ENCODE results near the gene TRPM2. TPM values are rescaled to one million over a fixed set of nuclear protein-coding genes. Genes with fewer than 3 reads are reported as not detected.

Gene TRPM2
- total RNA-seq, 3 donors from 2014 or later (not counting 1 experiment from before 2014, with no cell fraction given): 21.7 to 70.5 (median 25.2) TPM

DNA sequence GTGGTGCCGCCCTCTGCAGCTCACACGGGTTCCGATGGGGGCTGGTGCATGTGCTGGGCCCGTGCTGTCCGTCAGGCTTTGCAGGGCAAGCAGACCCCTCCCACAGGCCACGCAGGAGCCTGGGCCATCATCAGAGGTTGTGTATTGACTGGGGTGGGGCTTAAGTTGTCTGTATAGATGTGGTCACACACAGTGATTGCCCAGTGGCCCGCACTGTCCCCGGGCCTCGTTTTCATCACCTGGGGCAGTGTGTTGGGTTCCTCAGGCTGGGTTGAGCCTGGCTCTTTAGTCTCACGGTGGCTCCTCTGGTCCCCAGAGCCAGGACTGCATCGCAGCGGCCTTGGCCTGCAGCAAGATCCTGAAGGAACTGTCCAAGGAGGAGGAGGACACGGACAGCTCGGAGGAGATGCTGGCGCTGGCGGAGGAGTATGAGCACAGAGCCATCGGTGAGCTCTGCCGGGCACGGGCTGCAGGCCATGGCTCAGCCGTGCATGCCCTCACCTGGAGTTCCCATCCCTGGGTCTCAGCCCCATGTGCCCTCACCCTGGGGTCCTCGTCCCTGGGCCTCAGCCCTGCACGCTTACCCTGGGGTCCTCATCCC is 44.1 kb downstream of the TRPM2 start:
- Histone ChIP-seq H3K4me1 (ENCODE audit: control insufficient read depth, insufficient read depth, low read length) (no peaks in the 10 kb centered on the region), H3K27me3 (ENCODE audit: control insufficient read depth, insufficient read depth, low read length) (no peaks in the 10 kb centered on the region), H3K4me3 (ENCODE audit: low read length) (no peak overlapping the region), H3K36me3 (ENCODE audit: control insufficient read depth, insufficient read depth, low read length) (peaks cover 12% of the 10 kb centered on the region), H3K9me3 (ENCODE audit: control insufficient read depth, insufficient read depth, low read length) (no peaks in the 10 kb centered on the region), H3K27ac (ENCODE audit: low read length) (no peak overlapping the region)
- Mint-ChIP-seq H3K27ac (no peak overlapping the region), H3K9me3 (no peaks in the 10 kb centered on the region), H3K4me3 (no peak overlapping the region), H3K27me3 (ENCODE audit: low read depth in 2 of 2) (no peaks in the 10 kb centered on the region), H3K36me3 (peaks cover 12% of the 10 kb centered on the region), H3K4me1 (peaks cover 0 to 9% of the 10 kb centered on the region in 2 donors)
- TF ChIP-seq CTCF (IDR thresholded peaks at IDR 0.05): no peak
- WGBS (ENCODE audit: insufficient coverage): 94% methylated on average over 22 of the region's 22 CpGs
- intact Hi-C loops (cut with micrococcal nuclease): no loop called here
- DNase-seq (no peak), ATAC-seq (no peak)

GRCh38 chr21:44398499-44398898 is 45.1 kb downstream of the TRPM2 start:
- no peaks in the 10 kb centered on the region for H3K9me3 ChIP-seq (ENCODE audit: control insufficient read depth, insufficient read depth, low read length)
- Mint-ChIP-seq H3K4me3 (no peak overlapping the region), H3K36me3 (peaks cover 3% of the 10 kb centered on the region), H3K27me3 (ENCODE audit: low read depth in 2 of 2) (no peaks in the 10 kb centered on the region), H3K9me3 (no peaks in the 10 kb centered on the region), H3K27ac (no peak overlapping the region), H3K4me1 (peaks cover 0 to 4% of the 10 kb centered on the region in 2 donors)
- H3K27ac ChIP-seq (ENCODE audit: low read length): no peak overlapping the region
- 96% methylated on average over 9 of the region's 9 CpGs for WGBS (ENCODE audit: insufficient coverage)
- no peak for ATAC-seq
- no peak for DNase-seq
- intact Hi-C loops (cut with micrococcal nuclease): no loop called here
- H3K4me3 ChIP-seq (ENCODE audit: low read length): no peak overlapping the region
- H3K27me3 ChIP-seq (ENCODE audit: control insufficient read depth, insufficient read depth, low read length): no peaks in the 10 kb centered on the region
- H3K4me1 ChIP-seq (ENCODE audit: control insufficient read depth, insufficient read depth, low read length): no peaks in the 10 kb centered on the region
- peaks cover 12% of the 10 kb centered on the region for H3K36me3 ChIP-seq (ENCODE audit: control insufficient read depth, insufficient read depth, low read length)
- no peak for TF ChIP-seq CTCF (IDR thresholded peaks at IDR 0.05)

DNA sequence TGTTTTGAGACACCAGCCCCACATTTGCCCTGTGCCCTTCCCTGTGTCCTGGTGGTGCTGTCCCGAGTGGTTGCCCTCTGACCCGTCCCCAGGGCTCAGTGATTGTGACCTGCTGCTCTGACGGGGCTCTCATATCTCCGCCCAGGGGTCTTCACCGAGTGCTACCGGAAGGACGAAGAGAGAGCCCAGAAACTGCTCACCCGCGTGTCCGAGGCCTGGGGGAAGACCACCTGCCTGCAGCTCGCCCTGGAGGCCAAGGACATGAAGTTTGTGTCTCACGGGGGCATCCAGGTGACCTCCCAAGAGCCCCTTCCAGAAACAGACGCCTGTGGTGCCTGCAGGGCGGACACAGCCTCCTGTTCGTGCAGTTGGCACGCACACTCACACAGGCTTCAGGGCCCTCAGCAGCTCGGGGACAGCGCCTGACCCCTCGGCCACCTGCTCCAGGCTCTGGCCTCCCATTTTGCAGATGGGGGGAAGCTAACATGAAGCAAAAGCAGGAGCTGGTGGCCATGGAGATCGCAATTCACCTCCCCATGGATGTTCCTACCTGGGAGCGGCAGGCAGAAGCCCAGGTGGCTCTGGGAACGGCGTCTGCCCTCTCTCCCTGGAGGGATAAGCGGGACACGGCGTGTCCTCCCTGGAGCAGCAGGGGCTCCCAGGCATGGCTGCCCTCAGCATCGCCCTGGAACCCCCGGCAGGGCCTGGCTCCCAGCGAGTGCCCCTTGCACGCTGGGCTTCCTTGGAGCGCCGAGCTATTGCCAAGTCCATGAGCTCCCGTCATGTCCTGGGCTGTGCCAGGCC is 45.9 kb downstream of the TRPM2 start:
- intact Hi-C loops (cut with micrococcal nuclease): no loop called here
- WGBS (ENCODE audit: insufficient coverage): 90% methylated on average over 33 of the region's 33 CpGs
- Histone ChIP-seq H3K4me1 (ENCODE audit: control insufficient read depth, insufficient read depth, low read length) (no peaks in the 10 kb centered on the region), H3K36me3 (ENCODE audit: control insufficient read depth, insufficient read depth, low read length) (peaks cover 12% of the 10 kb centered on the region), H3K27me3 (ENCODE audit: control insufficient read depth, insufficient read depth, low read length) (no peaks in the 10 kb centered on the region), H3K27ac (ENCODE audit: low read length) (no peak overlapping the region), H3K4me3 (ENCODE audit: low read length) (no peak overlapping the region), H3K9me3 (ENCODE audit: control insufficient read depth, insufficient read depth, low read length) (no peaks in the 10 kb centered on the region)
- H3K27ac Mint-ChIP-seq: no peak overlapping the region
- peaks cover 0 to 4% of the 10 kb centered on the region in 2 donors for H3K4me1 Mint-ChIP-seq
- no peaks in the 10 kb centered on the region for H3K36me3 Mint-ChIP-seq
- ATAC-seq: no peak
- H3K9me3 Mint-ChIP-seq: no peaks in the 10 kb centered on the region
- no peak overlapping the region for H3K4me3 Mint-ChIP-seq
- no peak for DNase-seq
- no peaks in the 10 kb centered on the region for H3K27me3 Mint-ChIP-seq (ENCODE audit: low read depth in 2 of 2)
- no peak for TF ChIP-seq CTCF (IDR thresholded peaks at IDR 0.05)
